Measurements from ENCODE around the gene MS4A3.

DNA sequence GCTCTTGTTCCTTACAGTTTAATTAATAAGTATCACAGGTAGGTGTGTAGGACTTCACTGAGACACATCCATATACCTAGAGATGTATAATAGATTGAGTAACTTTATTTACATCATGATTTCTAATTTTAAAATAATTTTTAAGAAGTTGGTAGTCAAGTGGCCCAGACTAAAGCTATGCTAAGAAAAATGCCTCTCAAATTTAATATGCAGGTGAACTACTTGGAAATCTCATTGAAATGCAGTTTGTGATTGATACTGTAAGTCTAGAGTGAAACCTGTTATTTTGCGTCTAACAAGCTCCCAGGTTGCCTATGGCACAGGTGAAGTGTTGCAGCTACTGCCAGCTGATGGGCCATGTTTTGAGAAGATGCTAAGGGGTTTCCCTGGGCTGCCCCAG is 39.6 kb upstream of the MS4A3 start, which contains the start of gene OOSP4B:
- TF ChIP-seq EZH2 (IDR thresholded peaks at IDR 0.05; ENCODE audit: borderline replicate concordance), result no peak
- TF ChIP-seq, protein P1, sequence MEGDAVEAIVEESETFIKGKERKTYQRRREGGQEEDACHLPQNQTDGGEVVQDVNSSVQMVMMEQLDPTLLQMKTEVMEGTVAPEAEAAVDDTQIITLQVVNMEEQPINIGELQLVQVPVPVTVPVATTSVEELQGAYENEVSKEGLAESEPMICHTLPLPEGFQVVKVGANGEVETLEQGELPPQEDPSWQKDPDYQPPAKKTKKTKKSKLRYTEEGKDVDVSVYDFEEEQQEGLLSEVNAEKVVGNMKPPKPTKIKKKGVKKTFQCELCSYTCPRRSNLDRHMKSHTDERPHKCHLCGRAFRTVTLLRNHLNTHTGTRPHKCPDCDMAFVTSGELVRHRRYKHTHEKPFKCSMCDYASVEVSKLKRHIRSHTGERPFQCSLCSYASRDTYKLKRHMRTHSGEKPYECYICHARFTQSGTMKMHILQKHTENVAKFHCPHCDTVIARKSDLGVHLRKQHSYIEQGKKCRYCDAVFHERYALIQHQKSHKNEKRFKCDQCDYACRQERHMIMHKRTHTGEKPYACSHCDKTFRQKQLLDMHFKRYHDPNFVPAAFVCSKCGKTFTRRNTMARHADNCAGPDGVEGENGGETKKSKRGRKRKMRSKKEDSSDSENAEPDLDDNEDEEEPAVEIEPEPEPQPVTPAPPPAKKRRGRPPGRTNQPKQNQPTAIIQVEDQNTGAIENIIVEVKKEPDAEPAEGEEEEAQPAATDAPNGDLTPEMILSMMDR (IDR thresholded peaks at IDR 0.05; ENCODE audit: poor library complexity), result no peak

Measured in hepatocyte (in vitro differentiated cells).